Activated CD4-positive, alpha-beta T cell treated with anti-CD3 and anti-CD28 coated beads, Interleukin-2, amount 10 ng/mL, durations not matched to agents 24 days and 14 days (primary cell): ENCODE results near the gene BCAS1. TPM values are rescaled to one million over a fixed set of nuclear protein-coding genes. Genes with fewer than 3 reads are reported as not detected.
"Not testable (repeated sequence)": the region's sequence is repeated elsewhere in the genome, so short reads cannot be mapped to it uniquely, and the experiment has no call there.

ENCODE experiments used
- DNase-seq: peaks from one replicate; pipeline ENCODE4 v3.0.0; 2022
- H3K27ac Mint-ChIP-seq: one replicate; pipeline ENCODE4 v1.8.0; 2022; ENCODE audit warnings: mild to moderate bottlenecking, mixed read lengths
- H3K27me3 Mint-ChIP-seq: one replicate; pipeline ENCODE4 v1.8.0; 2022; ENCODE audit warnings: mixed read lengths
- H3K36me3 Mint-ChIP-seq: one replicate; pipeline ENCODE4 v1.8.0; 2022; ENCODE audit warnings: low read depth, mild to moderate bottlenecking, mixed read lengths
- H3K4me1 Mint-ChIP-seq: one replicate; pipeline ENCODE4 v1.8.0; 2021; ENCODE audit warnings: mixed read lengths
- H3K4me3 Mint-ChIP-seq: one replicate; pipeline ENCODE4 v1.8.0; 2022; ENCODE audit warnings: mild to moderate bottlenecking, moderate library complexity, mixed read lengths
- H3K9me3 Mint-ChIP-seq: one replicate; pipeline ENCODE4 v1.8.0; 2021; ENCODE audit warnings: mixed read lengths
- intact Hi-C: fragments of 100-400 bp; cut with micrococcal nuclease; formaldehyde crosslinking; loops from one replicate; pipeline ENCODE4 v1.15.1; 2023
- total RNA-seq: library from RNA; stranded (reverse); gene quantifications from 2 replicates; pipeline ENCODE4 v1.2.3, GENCODE V29; 2022

BCAS1 gene
- total RNA-seq, 1 donor from 2014 or later, result not detected

- Mint-ChIP-seq H3K36me3 (no peaks in the 10 kb centered on the region), H3K27me3 (peaks cover 15% of the 10 kb centered on the region), H3K9me3 (no peaks in the 10 kb centered on the region), H3K4me1 (peaks cover 7% of the 10 kb centered on the region), H3K4me3 (no peak overlapping the region), H3K27ac (no peak overlapping the region)
- DNase-seq, result no peak
- intact Hi-C loops, result no loop called here
Measured at GRCh38 chr20:53981752-53982437, 88.5 kb downstream of the BCAS1 start.

- intact Hi-C loops, result no loop called here
- DNase-seq, result no peak
- peaks cover 7% of the 10 kb centered on the region for H3K4me1 Mint-ChIP-seq
- H3K36me3 Mint-ChIP-seq, result no peaks in the 10 kb centered on the region
- no peak overlapping the region for H3K4me3 Mint-ChIP-seq
- peaks cover 1% of the 10 kb centered on the region for H3K9me3 Mint-ChIP-seq
- peaks cover 16% of the 10 kb centered on the region for H3K27me3 Mint-ChIP-seq
- H3K27ac Mint-ChIP-seq, result no peak overlapping the region
Measured at GRCh38 chr20:53981130-53981529, 89.3 kb downstream of the BCAS1 start.

- Mint-ChIP-seq H3K9me3 (peaks cover 7% of the 10 kb centered on the region), H3K27ac (no peak overlapping the region), H3K4me3 (no peak overlapping the region), H3K4me1 (peaks cover 7% of the 10 kb centered on the region), H3K36me3 (no peaks in the 10 kb centered on the region), H3K27me3 (peaks cover 18% of the 10 kb centered on the region)
- no peak for DNase-seq
- intact Hi-C loops, result no loop called here
Measured at GRCh38 chr20:53980031-53980465, 90.3 kb downstream of the BCAS1 start.

- Mint-ChIP-seq H3K36me3 (no peaks in the 10 kb centered on the region), H3K4me1 (peaks cover 3% of the 10 kb centered on the region), H3K27me3 (peaks cover 11% of the 10 kb centered on the region), H3K27ac (no peak overlapping the region), H3K4me3 (no peak overlapping the region), H3K9me3 (peaks cover 8% of the 10 kb centered on the region)
- intact Hi-C loops, result no loop called here
- no peak for DNase-seq
Measured at GRCh38 chr20:53978497-53978896, 91.9 kb downstream of the BCAS1 start.

GRCh38 chr20:53977391-53977790 is 93.0 kb downstream of the BCAS1 start:
- Mint-ChIP-seq H3K27ac (no peak overlapping the region), H3K4me1 (peaks cover 3% of the 10 kb centered on the region), H3K36me3 (no peaks in the 10 kb centered on the region), H3K27me3 (peaks cover 7% of the 10 kb centered on the region), H3K9me3 (peaks cover 8% of the 10 kb centered on the region), H3K4me3 (no peak overlapping the region)
- intact Hi-C loops, result no loop called here
- no peak for DNase-seq

GRCh38 chr20:53975761-53976160 is 94.6 kb downstream of the BCAS1 start:
- Mint-ChIP-seq H3K4me1 (no peaks in the 10 kb centered on the region), H3K27me3 (peaks cover 11% of the 10 kb centered on the region), H3K9me3 (peaks cover 8% of the 10 kb centered on the region), H3K4me3 (no peak overlapping the region), H3K27ac (no peak overlapping the region), H3K36me3 (no peaks in the 10 kb centered on the region)
- intact Hi-C loops, result no loop called here
- DNase-seq, result no peak

- Mint-ChIP-seq H3K9me3 (peaks cover 8% of the 10 kb centered on the region), H3K4me1 (no peaks in the 10 kb centered on the region), H3K27ac (no peak overlapping the region), H3K27me3 (peaks cover 11% of the 10 kb centered on the region), H3K4me3 (no peak overlapping the region), H3K36me3 (no peaks in the 10 kb centered on the region)
- intact Hi-C loops, result no loop called here
- DNase-seq, result no peak
Measured at GRCh38 chr20:53974785-53975555, 95.4 kb downstream of the BCAS1 start.

- H3K36me3 Mint-ChIP-seq, intact Hi-C loops, H3K27ac Mint-ChIP-seq, H3K27me3 Mint-ChIP-seq, H3K4me1 Mint-ChIP-seq, H3K4me3 Mint-ChIP-seq, DNase-seq: not testable (repeated sequence)
- peaks cover 12% of the 10 kb centered on the region for H3K9me3 Mint-ChIP-seq
Measured at GRCh38 chr20:53973882-53974281, 96.5 kb downstream of the BCAS1 start.

- Mint-ChIP-seq H3K4me3 (no peak overlapping the region), H3K27ac (no peak overlapping the region), H3K27me3 (peaks cover 10% of the 10 kb centered on the region), H3K36me3 (no peaks in the 10 kb centered on the region), H3K4me1 (no peaks in the 10 kb centered on the region), H3K9me3 (peaks cover 12% of the 10 kb centered on the region)
- DNase-seq, result no peak
- intact Hi-C loops, result no loop called here
Measured at GRCh38 chr20:53972179-53972578, 98.2 kb downstream of the BCAS1 start.

- intact Hi-C loops, result no loop called here
- no peak overlapping the region for H3K27ac Mint-ChIP-seq
- DNase-seq, result no peak
- peaks cover 12% of the 10 kb centered on the region for H3K27me3 Mint-ChIP-seq
- H3K36me3 Mint-ChIP-seq, result no peaks in the 10 kb centered on the region
- no peak overlapping the region for H3K4me3 Mint-ChIP-seq
- peaks cover 12% of the 10 kb centered on the region for H3K9me3 Mint-ChIP-seq
- no peaks in the 10 kb centered on the region for H3K4me1 Mint-ChIP-seq
Measured at GRCh38 chr20:53971096-53971683, 99.2 kb downstream of the BCAS1 start.

GRCh38 chr20:53970232-53970631 is 100.2 kb downstream of the BCAS1 start:
- H3K36me3 Mint-ChIP-seq, result no peaks in the 10 kb centered on the region
- H3K27ac Mint-ChIP-seq, result no peak overlapping the region
- H3K4me1 Mint-ChIP-seq, result no peaks in the 10 kb centered on the region
- H3K27me3 Mint-ChIP-seq, result peaks cover 9% of the 10 kb centered on the region
- H3K9me3 Mint-ChIP-seq, result peaks cover 7% of the 10 kb centered on the region
- DNase-seq, result no peak
- H3K4me3 Mint-ChIP-seq, result no peak overlapping the region
- intact Hi-C loops, result no loop called here

GRCh38 chr20:53967527-53967926 is 102.9 kb downstream of the BCAS1 start:
- no peaks in the 10 kb centered on the region for H3K4me1 Mint-ChIP-seq
- intact Hi-C loops, result no loop called here

GRCh38 chr20:53966774-53967398 is 103.5 kb downstream of the BCAS1 start:
- DNase-seq, result no peak
- intact Hi-C loops, result no loop called here
- H3K9me3 Mint-ChIP-seq, result peaks cover 5% of the 10 kb centered on the region
- H3K4me1 Mint-ChIP-seq, result no peaks in the 10 kb centered on the region
- H3K4me3 Mint-ChIP-seq, result no peak overlapping the region
- peaks cover 14% of the 10 kb centered on the region for H3K27me3 Mint-ChIP-seq
- H3K36me3 Mint-ChIP-seq, result no peaks in the 10 kb centered on the region
- H3K27ac Mint-ChIP-seq, result no peak overlapping the region

More at GRCh38 chr20:53967527-53967926, 102.9 kb downstream of the BCAS1 start:
- DNase-seq, result no peak
- Mint-ChIP-seq H3K36me3 (no peaks in the 10 kb centered on the region), H3K27me3 (peaks cover 14% of the 10 kb centered on the region), H3K9me3 (peaks cover 5% of the 10 kb centered on the region), H3K4me3 (no peak overlapping the region), H3K27ac (no peak overlapping the region)
